ENCODE results near the gene KRT72.

Gene KRT72

GRCh38 chr12:52555577-52555976, 45.7 kb downstream of the KRT72 start:
- Histone ChIP-seq H3K27me3 (ENCODE audit: insufficient read depth, low read length, poor library complexity, severe bottlenecking) (no peaks in the 10 kb centered on the region), H3K9ac (ENCODE audit: low read depth, low read length, poor library complexity, severe bottlenecking) (no peak overlapping the region), H3K9me2 (replicated peaks; ENCODE audit: low read depth, low read length) (no peaks in the 10 kb centered on the region), H3K9me3 (ENCODE audit: insufficient read depth, low read depth, low read length) (no peaks in the 10 kb centered on the region), H3F3A (ENCODE audit: low read depth) (no peaks in the 10 kb centered on the region), H4K20me1 (ENCODE audit: insufficient read depth, low read length, poor library complexity, severe bottlenecking) (no peaks in the 10 kb centered on the region), H3K4me1 (ENCODE audit: insufficient read depth, low read length, poor library complexity, severe bottlenecking) (no peaks in the 10 kb centered on the region), H2AFZ (ENCODE audit: low read length) (no peak overlapping the region), H3K4me3 (ENCODE audit: low read length, poor library complexity, severe bottlenecking) (no peak overlapping the region), H3K79me2 (ENCODE audit: insufficient read depth, low read length) (no peaks in the 10 kb centered on the region), H3K36me3 (ENCODE audit: insufficient read depth, low read length) (no peaks in the 10 kb centered on the region), H3K4me2 (ENCODE audit: low read depth, low read length, poor library complexity, severe bottlenecking) (no peak overlapping the region)
- TF ChIP-seq EZH2phosphoT487 (IDR thresholded peaks at IDR 0.05; ENCODE audit: borderline replicate concordance) (no peak), CTCF (conservative IDR thresholded peaks at IDR 0.05; ENCODE audit: low read length) (no peak)

GRCh38 chr12:52552681-52553195, 48.5 kb downstream of the KRT72 start, which contains the start of gene KRT71:
KRT71 (minus strand) TSS chr12:52553145; CDS start chr12:52553077, 68 bp downstream.
- no peak for TF ChIP-seq EZH2phosphoT487 (IDR thresholded peaks at IDR 0.05; ENCODE audit: borderline replicate concordance)
- TF ChIP-seq CTCF (conservative IDR thresholded peaks at IDR 0.05; ENCODE audit: low read length): no peak

GRCh38 chr12:52552055-52552454, 49.2 kb downstream of the KRT72 start:
- Histone ChIP-seq H3K36me3 (ENCODE audit: insufficient read depth, low read length) (no peaks in the 10 kb centered on the region), H3K9ac (ENCODE audit: low read depth, low read length, poor library complexity, severe bottlenecking) (no peak overlapping the region), H3K4me2 (ENCODE audit: low read depth, low read length, poor library complexity, severe bottlenecking) (no peak overlapping the region), H3K27me3 (ENCODE audit: insufficient read depth, low read length, poor library complexity, severe bottlenecking) (no peaks in the 10 kb centered on the region), H3K4me3 (ENCODE audit: low read length, poor library complexity, severe bottlenecking) (no peak overlapping the region), H3F3A (ENCODE audit: low read depth) (no peaks in the 10 kb centered on the region), H2AFZ (ENCODE audit: low read length) (no peak overlapping the region), H3K9me2 (replicated peaks; ENCODE audit: low read depth, low read length) (no peaks in the 10 kb centered on the region), H3K9me3 (ENCODE audit: insufficient read depth, low read depth, low read length) (no peaks in the 10 kb centered on the region), H4K20me1 (ENCODE audit: insufficient read depth, low read length, poor library complexity, severe bottlenecking) (no peaks in the 10 kb centered on the region), H3K79me2 (ENCODE audit: insufficient read depth, low read length) (no peaks in the 10 kb centered on the region), H3K4me1 (ENCODE audit: insufficient read depth, low read length, poor library complexity, severe bottlenecking) (no peaks in the 10 kb centered on the region)
- no peak for TF ChIP-seq CTCF (conservative IDR thresholded peaks at IDR 0.05; ENCODE audit: low read length)
- TF ChIP-seq EZH2phosphoT487 (IDR thresholded peaks at IDR 0.05; ENCODE audit: borderline replicate concordance): no peak

More at GRCh38 chr12:52552681-52553195, 48.5 kb downstream of the KRT72 start, which contains the start of gene KRT71:
- no peaks in the 10 kb centered on the region for H3F3A ChIP-seq (ENCODE audit: low read depth)
- H2AFZ ChIP-seq (ENCODE audit: low read length): no peak within 1 kb of the TSS
- no peaks in the 10 kb centered on the region for H3K9me2 ChIP-seq (replicated peaks; ENCODE audit: low read depth, low read length)
- H3K4me2 ChIP-seq (ENCODE audit: low read depth, low read length, poor library complexity, severe bottlenecking): no peak within 1 kb of the TSS
- H3K4me3 ChIP-seq (ENCODE audit: low read length, poor library complexity, severe bottlenecking): no peak within 1 kb of the TSS
- no peaks in the 10 kb centered on the region for H3K79me2 ChIP-seq (ENCODE audit: insufficient read depth, low read length)
- no peaks in the 10 kb centered on the region for H3K4me1 ChIP-seq (ENCODE audit: insufficient read depth, low read length, poor library complexity, severe bottlenecking)
- no peaks in the 10 kb centered on the region for H3K27me3 ChIP-seq (ENCODE audit: insufficient read depth, low read length, poor library complexity, severe bottlenecking)
- no peaks in the 10 kb centered on the region for H3K9me3 ChIP-seq (ENCODE audit: insufficient read depth, low read depth, low read length)
- no peak within 1 kb of the TSS for H3K9ac ChIP-seq (ENCODE audit: low read depth, low read length, poor library complexity, severe bottlenecking)
- no peaks in the 10 kb centered on the region for H4K20me1 ChIP-seq (ENCODE audit: insufficient read depth, low read length, poor library complexity, severe bottlenecking)
- no peaks in the 10 kb centered on the region for H3K36me3 ChIP-seq (ENCODE audit: insufficient read depth, low read length)

Data from Loucy (cell line).